GM23338 (cell line): Measurements from ENCODE around the gene LMF1. TPM values are rescaled to one million over a fixed set of nuclear protein-coding genes. Genes with fewer than 3 reads are reported as not detected.

Experiments
- ATAC-seq: fragments of 200-7000 bp; cut with Tn5 transposase; 3 replicates; pipeline ENCODE4 v1.9.1; 2020
- DNase-seq: peaks from one replicate; pipeline ENCODE4 v3.0.0-alpha.2; 2015; ENCODE audit warnings: low spot score
- H2AFZ ChIP-seq: fragments of 200-600 bp; sonication (generic); 2 replicates; pipeline ENCODE4 v1.8.0; 2016; ENCODE audit warnings: antibody characterized with exemption, mild to moderate bottlenecking, moderate library complexity
- H3F3A ChIP-seq: fragments of 200-600 bp; sonication (generic); replicated peaks from 2 replicates; pipeline ENCODE4 v1.8.0; 2017; ENCODE audit warnings: antibody characterized with exemption, mixed run types, low read depth
- H3K27ac ChIP-seq: fragments of 200-600 bp; sonication (generic); 2 replicates; pipeline ENCODE4 v1.6.1; 2016; ENCODE audit warnings: low read depth
- H3K27me3 ChIP-seq: fragments of 200-600 bp; sonication (generic); 2 replicates; pipeline ENCODE4 v1.8.0; 2016; ENCODE audit warnings: mild to moderate bottlenecking, mixed run types, moderate library complexity; ENCODE audit not compliant: insufficient read depth
- H3K36me3 ChIP-seq: fragments of 200-600 bp; sonication (generic); 2 replicates; pipeline ENCODE4 v1.8.0; 2016; ENCODE audit warnings: mild to moderate bottlenecking; ENCODE audit not compliant: insufficient read depth
- H3K4me1 ChIP-seq: fragments of 200-600 bp; sonication (generic); 2 replicates; pipeline ENCODE4 v1.8.0; 2016; ENCODE audit warnings: mild to moderate bottlenecking, moderate library complexity; ENCODE audit not compliant: insufficient read depth
- H3K4me2 ChIP-seq: fragments of 200-600 bp; sonication (generic); 2 replicates; pipeline ENCODE4 v1.7.1; 2017; ENCODE audit warnings: mixed run types
- H3K4me3 ChIP-seq: fragments of 200-600 bp; sonication (generic); 2 replicates; pipeline ENCODE4 v1.6.1; 2016; ENCODE audit warnings: mixed run types
- H3K79me2 ChIP-seq: fragments of 200-600 bp; sonication (generic); replicated peaks from 2 replicates; pipeline ENCODE4 v1.8.0; 2017; ENCODE audit warnings: mild to moderate bottlenecking; ENCODE audit not compliant: insufficient read depth
- H3K9me2 ChIP-seq: fragments of 200-600 bp; sonication (generic); 2 replicates; pipeline ENCODE4 v1.8.0; 2017; ENCODE audit not compliant: insufficient read depth
- H4K20me1 ChIP-seq: fragments of 200-600 bp; sonication (generic); replicated peaks from 2 replicates; pipeline ENCODE4 v1.8.0; 2017; ENCODE audit warnings: mild to moderate bottlenecking; ENCODE audit not compliant: insufficient read depth
- H3K27ac Mint-ChIP-seq: 2 replicates; pipeline ENCODE4 v1.8.0; 2020; ENCODE audit warnings: inconsistent platforms, mild to moderate bottlenecking, moderate library complexity, mixed read lengths
- H3K27me3 Mint-ChIP-seq: 3 replicates; pipeline ENCODE4 v1.8.0; 2022; ENCODE audit warnings: low read depth, mild to moderate bottlenecking, moderate library complexity, mixed read lengths, inconsistent platforms; ENCODE audit not compliant: insufficient read depth, poor library complexity
- H3K36me3 Mint-ChIP-seq: 3 replicates; pipeline ENCODE4 v1.8.0; 2021; ENCODE audit warnings: low read depth, mild to moderate bottlenecking, inconsistent platforms, moderate library complexity, mixed read lengths
- H3K4me1 Mint-ChIP-seq: 3 replicates; pipeline ENCODE4 v1.8.0; 2020; ENCODE audit warnings: mild to moderate bottlenecking, inconsistent platforms, mixed read lengths
- H3K4me3 Mint-ChIP-seq: 3 replicates; pipeline ENCODE4 v1.8.0; 2021; ENCODE audit warnings: moderate library complexity, mild to moderate bottlenecking, inconsistent platforms, mixed read lengths
- H3K9me3 Mint-ChIP-seq: 3 replicates; pipeline ENCODE4 v1.8.0; 2020; ENCODE audit warnings: moderate library complexity, mild to moderate bottlenecking, inconsistent platforms, mixed read lengths
- CREB1 ChIP-seq: fragments of 250-450 bp; sonication (Bioruptor Pico); IDR thresholded peaks from 2 replicates; pipeline ENCODE4 v1.5.0; 2020; ENCODE audit warnings: low read depth, mild to moderate bottlenecking, moderate library complexity
- CTCF ChIP-seq, 2 experiments: fragments of 200-600 bp in 1 of 2; sonication (generic) in 1 of 2; conservative IDR thresholded peaks; 2 replicates each; pipeline versions ENCODE4 v1.5.1 to v1.6.1; 2016 to 2017; ENCODE audit warnings: antibody characterized with exemption in 2 of 2, low read depth in 2 of 2, mild to moderate bottlenecking in 2 of 2, moderate library complexity in 1 of 2
- EZH2 ChIP-seq: fragments of 200-600 bp; sonication (generic); IDR thresholded peaks from one replicate; pipeline ENCODE4 v1.8.0; 2017; ENCODE audit warnings: antibody characterized with exemption, mild to moderate bottlenecking, low read depth; ENCODE audit not compliant: unreplicated experiment
- EZH2phosphoT487 ChIP-seq: fragments of 200-600 bp; sonication (generic); IDR thresholded peaks from one replicate; pipeline ENCODE4 v1.8.1; 2018; ENCODE audit warnings: antibody characterized with exemption; ENCODE audit not compliant: unreplicated experiment
- JUNB ChIP-seq: IDR thresholded peaks from one replicate; pipeline ENCODE4 v1.6.1; 2016; ENCODE audit warnings: antibody characterized with exemption; ENCODE audit not compliant: unreplicated experiment
- NANOG ChIP-seq: IDR thresholded peaks from 2 replicates; pipeline ENCODE4 v1.6.1; 2016; ENCODE audit warnings: antibody characterized with exemption, borderline replicate concordance
- POLR2AphosphoS5 ChIP-seq: IDR thresholded peaks from 2 replicates; pipeline ENCODE4 v1.6.1; 2016; ENCODE audit warnings: antibody characterized with exemption, low read depth
- STAT1 ChIP-seq: IDR thresholded peaks from one replicate; pipeline ENCODE4 v1.6.1; 2016; ENCODE audit warnings: antibody characterized with exemption; ENCODE audit not compliant: unreplicated experiment
- ZNF114 ChIP-seq: fragments of 250-450 bp; sonication (Bioruptor Pico); IDR thresholded peaks from 2 replicates; pipeline ENCODE4 v1.5.0; 2020; ENCODE audit warnings: mild to moderate bottlenecking, moderate library complexity
- ZNF331 ChIP-seq: fragments of 250-450 bp; sonication (Bioruptor Pico); IDR thresholded peaks from 2 replicates; pipeline ENCODE4 v1.5.0; 2020; ENCODE audit warnings: low read depth, mild to moderate bottlenecking, moderate library complexity
- polyA plus RNA-seq: library from polyadenylated mRNA; unstranded; fragments of >200 nt; fragmentation: Nextera tagmentation; extraction: Ambion mirVana; gene quantifications from 2 replicates; pipeline ENCODE4 v1.2.1, GENCODE V29; 2016
- total RNA-seq: library from RNA; depleted of rRNA; stranded (reverse); fragments of >200 nt; shearing (Covaris generic); gene quantifications from 2 replicates; pipeline ENCODE4 v1.2.3, GENCODE V29; 2014
- TF ChIP-seq, protein P1 (sequence below): IDR thresholded peaks from 2 replicates; pipeline ENCODE4 v1.6.1; 2016; ENCODE audit warnings: antibody characterized with exemption
- TF ChIP-seq, protein P2 (sequence below): IDR thresholded peaks from one replicate; pipeline ENCODE4 v1.6.1; 2018; ENCODE audit warnings: antibody characterized with exemption; ENCODE audit not compliant: unreplicated experiment

The LMF1 gene
- total and polyA plus RNA-seq, 2 experiments from 2014 or later, result 4.2 to 10.1 TPM

DNA sequence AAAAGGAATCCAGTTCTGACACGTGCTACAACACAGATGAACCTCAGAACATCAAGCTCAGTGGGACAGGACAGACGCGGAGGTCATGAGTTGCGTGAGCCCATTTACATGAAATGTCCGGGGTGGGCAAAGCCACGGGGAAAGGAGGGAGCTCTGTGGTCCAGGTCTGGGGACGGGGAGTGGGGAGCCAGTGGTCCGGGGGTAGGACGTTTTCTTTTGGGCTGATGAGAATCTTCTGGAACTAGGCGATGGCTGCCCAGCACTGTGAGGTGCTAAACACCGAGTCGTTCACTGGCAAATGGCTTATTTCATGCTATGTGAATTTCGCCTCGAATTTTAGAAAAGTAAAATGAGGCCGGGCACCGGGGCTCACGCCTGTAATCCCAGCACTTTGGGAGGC lies 2.6 kb upstream of the LMF1 start (continued):
- TF ChIP-seq, protein P1, sequence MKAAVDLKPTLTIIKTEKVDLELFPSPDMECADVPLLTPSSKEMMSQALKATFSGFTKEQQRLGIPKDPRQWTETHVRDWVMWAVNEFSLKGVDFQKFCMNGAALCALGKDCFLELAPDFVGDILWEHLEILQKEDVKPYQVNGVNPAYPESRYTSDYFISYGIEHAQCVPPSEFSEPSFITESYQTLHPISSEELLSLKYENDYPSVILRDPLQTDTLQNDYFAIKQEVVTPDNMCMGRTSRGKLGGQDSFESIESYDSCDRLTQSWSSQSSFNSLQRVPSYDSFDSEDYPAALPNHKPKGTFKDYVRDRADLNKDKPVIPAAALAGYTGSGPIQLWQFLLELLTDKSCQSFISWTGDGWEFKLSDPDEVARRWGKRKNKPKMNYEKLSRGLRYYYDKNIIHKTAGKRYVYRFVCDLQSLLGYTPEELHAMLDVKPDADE, result no peak
- no peak for TF ChIP-seq STAT1
- TF ChIP-seq JUNB, result no peak
- no peak for TF ChIP-seq POLR2AphosphoS5
- no peak for TF ChIP-seq EZH2phosphoT487
- no peak for TF ChIP-seq ZNF331 (CRISPR knock-in tag)

DNA sequence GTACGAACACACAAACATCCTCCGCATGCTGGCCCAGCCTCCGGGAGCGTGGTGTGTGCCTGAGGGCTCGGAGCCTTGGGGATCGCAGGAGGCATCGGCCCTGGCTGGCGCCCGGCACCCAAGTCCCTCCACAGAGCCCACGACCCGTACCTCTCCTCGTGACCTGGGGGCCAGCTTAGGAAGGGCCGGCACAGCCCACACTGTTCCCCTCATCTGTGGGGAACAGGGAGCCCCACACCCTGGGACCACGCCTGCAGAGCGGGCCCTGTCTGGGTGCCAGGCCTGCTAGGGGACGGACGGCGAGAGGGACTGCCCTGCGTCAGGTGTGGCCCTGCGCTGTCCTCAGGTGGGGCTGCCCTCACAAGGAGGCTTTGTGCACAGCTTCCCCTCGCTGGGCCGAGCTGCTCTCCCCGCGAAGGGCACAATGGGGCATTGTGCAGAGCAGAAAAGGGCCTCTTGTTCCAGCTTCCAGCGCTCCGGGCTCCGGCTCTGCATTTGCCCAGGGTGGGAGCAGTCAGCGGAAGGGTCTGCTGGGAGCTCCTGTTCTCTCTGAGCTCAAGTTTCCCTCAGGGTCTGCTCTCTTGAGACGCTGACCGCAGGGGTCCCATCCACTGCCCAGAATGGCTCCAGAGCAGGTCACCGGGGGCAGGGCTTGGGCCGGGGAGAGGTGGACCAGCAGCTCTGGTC lies 1.7 kb upstream of the LMF1 start:
- no peaks in the 10 kb centered on the region for H3K79me2 ChIP-seq
- no peaks in the 10 kb centered on the region for H3K36me3 ChIP-seq
- no peak overlapping the region for H2AFZ ChIP-seq
- no peak overlapping the region for H3K27ac ChIP-seq
- H3K4me3 ChIP-seq, result no peak overlapping the region
- peaks cover 9% of the 10 kb centered on the region for H3K27me3 ChIP-seq
- Mint-ChIP-seq H3K9me3 (no peaks in the 10 kb centered on the region; the same call in 2 of the 3 replicates), H3K4me1 (peaks cover 11% of the 10 kb centered on the region), H3K27ac (no peak overlapping the region), H3K27me3 (peaks cover 16% of the 10 kb centered on the region), H3K36me3 (no peaks in the 10 kb centered on the region; the same call in 2 of the 3 replicates), H3K4me3 (no peak overlapping the region)
- no peaks in the 10 kb centered on the region for H3K9me2 ChIP-seq
- H3K4me2 ChIP-seq, result no peak overlapping the region
- no peak for DNase-seq
- H3K4me1 ChIP-seq, result peaks cover 4% of the 10 kb centered on the region; the same call in 1 of the 2 replicates
- 0 out of 2 replicates have a peak, but pooled peaks cover 5% of the 10 kb centered on the region for H3F3A ChIP-seq
- H4K20me1 ChIP-seq, result 0 out of 2 replicates have a peak, but pooled peaks cover 4% of the 10 kb centered on the region
- ATAC-seq, result no peak
- TF ChIP-seq CREB1 (CRISPR knock-in tag) (no peak), ZNF114 (CRISPR knock-in tag) (no peak), EZH2 (no peak), EZH2phosphoT487 (no peak), ZNF331 (CRISPR knock-in tag) (no peak), CTCF (conservative IDR thresholded peaks at IDR 0.05; ENCODE audit: low read depth in 2 of 2) (no peak), NANOG (no peak), POLR2AphosphoS5 (no peak), STAT1 (no peak), JUNB (no peak)
- TF ChIP-seq, protein P2, sequence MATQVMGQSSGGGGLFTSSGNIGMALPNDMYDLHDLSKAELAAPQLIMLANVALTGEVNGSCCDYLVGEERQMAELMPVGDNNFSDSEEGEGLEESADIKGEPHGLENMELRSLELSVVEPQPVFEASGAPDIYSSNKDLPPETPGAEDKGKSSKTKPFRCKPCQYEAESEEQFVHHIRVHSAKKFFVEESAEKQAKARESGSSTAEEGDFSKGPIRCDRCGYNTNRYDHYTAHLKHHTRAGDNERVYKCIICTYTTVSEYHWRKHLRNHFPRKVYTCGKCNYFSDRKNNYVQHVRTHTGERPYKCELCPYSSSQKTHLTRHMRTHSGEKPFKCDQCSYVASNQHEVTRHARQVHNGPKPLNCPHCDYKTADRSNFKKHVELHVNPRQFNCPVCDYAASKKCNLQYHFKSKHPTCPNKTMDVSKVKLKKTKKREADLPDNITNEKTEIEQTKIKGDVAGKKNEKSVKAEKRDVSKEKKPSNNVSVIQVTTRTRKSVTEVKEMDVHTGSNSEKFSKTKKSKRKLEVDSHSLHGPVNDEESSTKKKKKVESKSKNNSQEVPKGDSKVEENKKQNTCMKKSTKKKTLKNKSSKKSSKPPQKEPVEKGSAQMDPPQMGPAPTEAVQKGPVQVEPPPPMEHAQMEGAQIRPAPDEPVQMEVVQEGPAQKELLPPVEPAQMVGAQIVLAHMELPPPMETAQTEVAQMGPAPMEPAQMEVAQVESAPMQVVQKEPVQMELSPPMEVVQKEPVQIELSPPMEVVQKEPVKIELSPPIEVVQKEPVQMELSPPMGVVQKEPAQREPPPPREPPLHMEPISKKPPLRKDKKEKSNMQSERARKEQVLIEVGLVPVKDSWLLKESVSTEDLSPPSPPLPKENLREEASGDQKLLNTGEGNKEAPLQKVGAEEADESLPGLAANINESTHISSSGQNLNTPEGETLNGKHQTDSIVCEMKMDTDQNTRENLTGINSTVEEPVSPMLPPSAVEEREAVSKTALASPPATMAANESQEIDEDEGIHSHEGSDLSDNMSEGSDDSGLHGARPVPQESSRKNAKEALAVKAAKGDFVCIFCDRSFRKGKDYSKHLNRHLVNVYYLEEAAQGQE, result no peak
- TF ChIP-seq, protein P1, result no peak
